Ishikawa (cell line): ENCODE measurements around the gene HOXC9.

Source experiments
- CEBPB ChIP-seq: IDR thresholded peaks from 2 replicates; pipeline ENCODE4 v1.6.1; 2012
- CREB1 ChIP-seq: IDR thresholded peaks from 2 replicates; pipeline ENCODE4 v1.6.1; 2012; ENCODE audit warnings: low read depth
- EGR1 ChIP-seq: IDR thresholded peaks from 2 replicates; pipeline ENCODE4 v1.6.1; 2012
- EP300 ChIP-seq: IDR thresholded peaks from 2 replicates; pipeline ENCODE4 v1.6.1; 2012; ENCODE audit warnings: borderline replicate concordance
- FOXM1 ChIP-seq: IDR thresholded peaks from 2 replicates; pipeline ENCODE4 v1.6.1; 2012; ENCODE audit warnings: low read depth, borderline replicate concordance
- MAX ChIP-seq: IDR thresholded peaks from 2 replicates; pipeline ENCODE4 v1.6.1; 2012
- NFIC ChIP-seq: IDR thresholded peaks from 2 replicates; pipeline ENCODE4 v1.6.1; 2012
- RAD21 ChIP-seq: IDR thresholded peaks from 2 replicates; pipeline ENCODE4 v1.6.1; 2012; ENCODE audit warnings: low read depth
- REST ChIP-seq: IDR thresholded peaks from 2 replicates; pipeline ENCODE4 v1.6.1; 2012; ENCODE audit warnings: low read depth, mild to moderate bottlenecking
- TAF1 ChIP-seq: IDR thresholded peaks from 2 replicates; pipeline ENCODE4 v1.6.1; 2012; ENCODE audit warnings: low read depth, mild to moderate bottlenecking
- TCF12 ChIP-seq: IDR thresholded peaks from 2 replicates; pipeline ENCODE4 v1.6.1; 2012; ENCODE audit warnings: low read depth
- TEAD4 ChIP-seq: IDR thresholded peaks from 2 replicates; pipeline ENCODE4 v1.6.1; 2012
- USF1 ChIP-seq: IDR thresholded peaks from 2 replicates; pipeline ENCODE4 v1.6.1; 2012
- YY1 ChIP-seq: IDR thresholded peaks from 2 replicates; pipeline ENCODE4 v1.6.1; 2012; ENCODE audit warnings: low read depth
- ZBTB7A ChIP-seq: IDR thresholded peaks from 2 replicates; pipeline ENCODE4 v1.6.1; 2012; ENCODE audit warnings: low read depth

Gene HOXC9

GRCh38 chr12:54025499-54026405 lies 25.8 kb downstream of the HOXC9 start:
- TF ChIP-seq RAD21 (no peak), FOXM1 (no peak), TAF1 (no peak), TEAD4 (no peak), MAX (no peak), REST (no peak), YY1 (no peak)

- no peak for TF ChIP-seq TCF12
- no peak for TF ChIP-seq NFIC
- no peak for TF ChIP-seq USF1
- TF ChIP-seq ZBTB7A = no peak
- no peak for TF ChIP-seq MAX
- TF ChIP-seq CREB1 = no peak
- no peak for TF ChIP-seq EP300
- TF ChIP-seq FOXM1 = no peak
- TF ChIP-seq TEAD4 = no peak
These were observed 26.9 kb downstream of the HOXC9 start for GRCh38 chr12:54026640-54027441.

GRCh38 chr12:54027442-54027786 lies 27.5 kb downstream of the HOXC9 start:
- TF ChIP-seq MAX = no peak
- no peak for TF ChIP-seq NFIC
- TF ChIP-seq TEAD4 = no peak
- no peak for TF ChIP-seq CEBPB
- TF ChIP-seq YY1 = no peak
- TF ChIP-seq EP300 = no peak
- no peak for TF ChIP-seq TAF1
- TF ChIP-seq USF1 = no peak
- TF ChIP-seq REST = no peak
- TF ChIP-seq FOXM1 = no peak
- TF ChIP-seq RAD21 = no peak
- TF ChIP-seq CREB1 = no peak
- no peak for TF ChIP-seq TCF12
- TF ChIP-seq ZBTB7A = no peak
- no peak for TF ChIP-seq EGR1

- TF ChIP-seq FOXM1 = no peak
- peak; percentile 84 for TF ChIP-seq USF1
These were observed 28.6 kb downstream of the HOXC9 start, which contains the start of gene HOXC6 for GRCh38 chr12:54028314-54029201. TSS of gene HOXC6 (plus strand) at chr12:54028440. CDS start at chr12:54028522, 82 bp downstream.
